Measurements from ENCODE around the gene DTD1.

The DTD1 gene

DNA sequence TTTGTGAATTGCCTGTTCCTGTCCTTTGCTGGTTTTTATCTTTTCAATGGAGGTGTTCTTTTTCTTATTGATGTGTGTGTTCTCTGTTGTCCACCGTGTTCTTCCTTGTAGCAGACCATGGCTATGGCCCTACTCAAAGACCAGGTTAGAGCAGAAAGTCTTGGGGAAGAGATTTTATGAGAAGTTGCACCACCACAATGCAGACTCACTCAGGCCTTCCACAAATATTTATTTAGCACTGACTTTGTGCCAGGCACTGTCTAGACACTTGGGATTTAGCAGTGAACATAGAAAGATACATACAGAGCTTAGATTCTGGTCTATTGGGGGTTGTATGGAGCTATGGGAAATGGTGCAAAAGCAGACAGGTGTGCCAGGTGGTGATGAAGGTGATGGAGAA, 98.8 kb downstream of the DTD1 start:
- H3K36me3 ChIP-seq (ENCODE audit: insufficient read depth, low read length), result no peaks in the 10 kb centered on the region
- no peaks in the 10 kb centered on the region for H3K9me2 ChIP-seq (replicated peaks; ENCODE audit: low read depth, low read length)
- H3K27me3 ChIP-seq (ENCODE audit: insufficient read depth, low read length, poor library complexity, severe bottlenecking), result no peaks in the 10 kb centered on the region
- no peaks in the 10 kb centered on the region for H3K9me3 ChIP-seq (ENCODE audit: insufficient read depth, low read depth, low read length)
- H3K4me2 ChIP-seq (ENCODE audit: low read depth, low read length, poor library complexity, severe bottlenecking), result no peak overlapping the region
- no peaks in the 10 kb centered on the region for H3K4me1 ChIP-seq (ENCODE audit: insufficient read depth, low read length, poor library complexity, severe bottlenecking)
- no peak overlapping the region for H3K9ac ChIP-seq (ENCODE audit: low read depth, low read length, poor library complexity, severe bottlenecking)
- no peak overlapping the region for H2AFZ ChIP-seq (ENCODE audit: low read length)
- H3K4me3 ChIP-seq (ENCODE audit: low read length, poor library complexity, severe bottlenecking), result no peak overlapping the region
- H3K79me2 ChIP-seq (ENCODE audit: insufficient read depth, low read length), result no peaks in the 10 kb centered on the region
- H4K20me1 ChIP-seq (ENCODE audit: insufficient read depth, low read length, poor library complexity, severe bottlenecking), result no peaks in the 10 kb centered on the region
- H3F3A ChIP-seq (ENCODE audit: low read depth), result no peaks in the 10 kb centered on the region
- no peak for TF ChIP-seq EZH2phosphoT487 (IDR thresholded peaks at IDR 0.05; ENCODE audit: borderline replicate concordance)
- TF ChIP-seq, protein P1, sequence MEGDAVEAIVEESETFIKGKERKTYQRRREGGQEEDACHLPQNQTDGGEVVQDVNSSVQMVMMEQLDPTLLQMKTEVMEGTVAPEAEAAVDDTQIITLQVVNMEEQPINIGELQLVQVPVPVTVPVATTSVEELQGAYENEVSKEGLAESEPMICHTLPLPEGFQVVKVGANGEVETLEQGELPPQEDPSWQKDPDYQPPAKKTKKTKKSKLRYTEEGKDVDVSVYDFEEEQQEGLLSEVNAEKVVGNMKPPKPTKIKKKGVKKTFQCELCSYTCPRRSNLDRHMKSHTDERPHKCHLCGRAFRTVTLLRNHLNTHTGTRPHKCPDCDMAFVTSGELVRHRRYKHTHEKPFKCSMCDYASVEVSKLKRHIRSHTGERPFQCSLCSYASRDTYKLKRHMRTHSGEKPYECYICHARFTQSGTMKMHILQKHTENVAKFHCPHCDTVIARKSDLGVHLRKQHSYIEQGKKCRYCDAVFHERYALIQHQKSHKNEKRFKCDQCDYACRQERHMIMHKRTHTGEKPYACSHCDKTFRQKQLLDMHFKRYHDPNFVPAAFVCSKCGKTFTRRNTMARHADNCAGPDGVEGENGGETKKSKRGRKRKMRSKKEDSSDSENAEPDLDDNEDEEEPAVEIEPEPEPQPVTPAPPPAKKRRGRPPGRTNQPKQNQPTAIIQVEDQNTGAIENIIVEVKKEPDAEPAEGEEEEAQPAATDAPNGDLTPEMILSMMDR (conservative IDR thresholded peaks at IDR 0.05; ENCODE audit: low read length), result no peak

DNA sequence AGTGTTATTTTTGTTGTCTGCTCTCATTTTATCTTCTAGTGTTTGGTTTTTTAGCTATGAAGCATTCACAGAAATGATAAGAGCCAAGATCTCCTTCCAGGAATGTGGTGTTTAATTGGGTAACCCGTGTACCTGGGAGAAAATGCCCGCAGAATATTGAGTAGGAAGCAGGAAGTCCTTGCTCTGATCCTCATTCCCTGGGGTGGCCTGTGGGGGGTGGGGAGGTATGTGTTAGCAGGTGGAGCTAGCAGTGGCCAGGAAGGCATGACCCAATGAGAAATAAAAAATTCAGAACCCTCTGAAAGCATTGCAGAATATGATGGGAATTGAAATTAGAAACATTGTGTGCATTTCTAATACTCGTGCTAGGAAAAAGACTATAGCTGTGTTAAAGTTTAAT, 100.8 kb downstream of the DTD1 start:
- Histone ChIP-seq H3F3A (ENCODE audit: low read depth) (no peaks in the 10 kb centered on the region), H3K4me1 (ENCODE audit: insufficient read depth, low read length, poor library complexity, severe bottlenecking) (no peaks in the 10 kb centered on the region), H3K9ac (ENCODE audit: low read depth, low read length, poor library complexity, severe bottlenecking) (no peak overlapping the region), H4K20me1 (ENCODE audit: insufficient read depth, low read length, poor library complexity, severe bottlenecking) (no peaks in the 10 kb centered on the region), H3K79me2 (ENCODE audit: insufficient read depth, low read length) (no peaks in the 10 kb centered on the region), H3K9me2 (replicated peaks; ENCODE audit: low read depth, low read length) (no peaks in the 10 kb centered on the region), H3K36me3 (ENCODE audit: insufficient read depth, low read length) (no peaks in the 10 kb centered on the region), H3K27me3 (ENCODE audit: insufficient read depth, low read length, poor library complexity, severe bottlenecking) (no peaks in the 10 kb centered on the region), H3K4me3 (ENCODE audit: low read length, poor library complexity, severe bottlenecking) (no peak overlapping the region), H3K9me3 (ENCODE audit: insufficient read depth, low read depth, low read length) (no peaks in the 10 kb centered on the region), H3K4me2 (ENCODE audit: low read depth, low read length, poor library complexity, severe bottlenecking) (no peak overlapping the region), H2AFZ (ENCODE audit: low read length) (no peak overlapping the region)
- no peak for TF ChIP-seq EZH2phosphoT487 (IDR thresholded peaks at IDR 0.05; ENCODE audit: borderline replicate concordance)
- TF ChIP-seq, protein P1 (conservative IDR thresholded peaks at IDR 0.05; ENCODE audit: low read length), result no peak

DNA sequence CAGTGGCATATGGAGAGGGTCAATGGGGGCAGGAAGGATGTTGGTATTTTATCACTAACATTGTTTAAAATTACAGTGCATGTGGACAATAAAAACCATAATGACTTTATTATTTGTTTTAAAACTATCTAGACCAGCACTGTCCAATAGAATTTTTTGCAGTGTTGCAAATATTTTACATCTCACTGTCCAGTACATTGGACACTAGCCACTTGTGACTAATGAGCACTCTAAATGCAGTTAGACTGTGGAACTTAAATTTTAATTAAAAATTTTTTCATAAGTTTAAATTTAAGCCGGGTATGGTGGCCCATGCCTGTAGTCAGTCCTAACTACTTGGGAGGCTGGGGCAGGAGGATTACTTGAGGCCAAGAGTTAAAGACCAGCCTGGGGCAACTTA, 101.7 kb downstream of the DTD1 start:
- H3K9me3 ChIP-seq (ENCODE audit: insufficient read depth, low read depth, low read length), result no peaks in the 10 kb centered on the region
- H3K4me1 ChIP-seq (ENCODE audit: insufficient read depth, low read length, poor library complexity, severe bottlenecking), result no peaks in the 10 kb centered on the region
- no peaks in the 10 kb centered on the region for H3F3A ChIP-seq (ENCODE audit: low read depth)
- H3K9ac ChIP-seq (ENCODE audit: low read depth, low read length, poor library complexity, severe bottlenecking), result no peak overlapping the region
- no peak overlapping the region for H2AFZ ChIP-seq (ENCODE audit: low read length)
- no peak overlapping the region for H3K4me3 ChIP-seq (ENCODE audit: low read length, poor library complexity, severe bottlenecking)
- H3K27me3 ChIP-seq (ENCODE audit: insufficient read depth, low read length, poor library complexity, severe bottlenecking), result no peaks in the 10 kb centered on the region
- no peaks in the 10 kb centered on the region for H4K20me1 ChIP-seq (ENCODE audit: insufficient read depth, low read length, poor library complexity, severe bottlenecking)
- no peaks in the 10 kb centered on the region for H3K9me2 ChIP-seq (replicated peaks; ENCODE audit: low read depth, low read length)
- no peaks in the 10 kb centered on the region for H3K36me3 ChIP-seq (ENCODE audit: insufficient read depth, low read length)
- no peaks in the 10 kb centered on the region for H3K79me2 ChIP-seq (ENCODE audit: insufficient read depth, low read length)
- H3K4me2 ChIP-seq (ENCODE audit: low read depth, low read length, poor library complexity, severe bottlenecking), result no peak overlapping the region
- TF ChIP-seq, protein P1 (conservative IDR thresholded peaks at IDR 0.05; ENCODE audit: low read length), result no peak
- TF ChIP-seq EZH2phosphoT487 (IDR thresholded peaks at IDR 0.05; ENCODE audit: borderline replicate concordance), result no peak

Measured in Loucy (cell line).